Keratinocyte (primary cell): ENCODE measurements around the gene CPB1. TPM values are rescaled to one million over a fixed set of nuclear protein-coding genes. Genes with fewer than 3 reads are reported as not detected.

ENCODE experiments used
- DNase-seq: peaks from one replicate; pipeline ENCODE4 v3.0.0-alpha.2; 2011; ENCODE audit warnings: low read depth, missing footprints, low spot score
- FAIRE-seq: peaks from 2 replicates; lab custom pipeline; 2011; peaks lifted over from hg19 to GRCh38; lab: Jason Lieb, UNC
- H2AFZ ChIP-seq: 2 replicates; pipeline ENCODE4 v1.6.0; 2012; ENCODE audit warnings: low read length, control low read depth, inconsistent platforms; ENCODE audit not compliant: control insufficient read depth
- H3K27ac ChIP-seq: 2 replicates; pipeline ENCODE4 v1.5.1; 2011; ENCODE audit warnings: low read length; ENCODE audit not compliant: control insufficient read depth, insufficient read depth
- H3K27me3 ChIP-seq: 3 replicates; pipeline ENCODE4 v1.6.0; 2011; ENCODE audit warnings: low read length; ENCODE audit not compliant: control insufficient read depth, insufficient read depth; ENCODE audit errors: extremely low read depth
- H3K36me3 ChIP-seq, 2 experiments: 2 replicates in 1 of 2; 3 replicates in 1 of 2; pipeline ENCODE4 v1.5.1; 2011; ENCODE audit warnings: low read length in 2 of 2, mild to moderate bottlenecking in 1 of 2; ENCODE audit not compliant: control insufficient read depth in 2 of 2, insufficient read depth in 2 of 2; ENCODE audit errors: extremely low read depth in 1 of 2
- H3K4me1 ChIP-seq: 3 replicates; pipeline ENCODE4 v1.5.1; 2011; ENCODE audit warnings: low read length; ENCODE audit not compliant: control insufficient read depth, insufficient read depth; ENCODE audit errors: extremely low read depth
- H3K4me2 ChIP-seq: 3 replicates; pipeline ENCODE4 v1.6.0; 2011; ENCODE audit warnings: low read depth, low read length; ENCODE audit not compliant: control insufficient read depth, insufficient read depth; ENCODE audit errors: extremely low read depth
- H3K4me3 ChIP-seq, 3 experiments: fragments of 200-600 bp in 1 of 3; sonication (generic) in 1 of 3; 2 replicates in 2 of 3; 3 replicates in 1 of 3; pipeline ENCODE4 v1.5.1; 2011 to 2016; ENCODE audit warnings: low read length in 3 of 3, mild to moderate bottlenecking in 3 of 3, control low read depth in 2 of 3, inconsistent platforms in 1 of 3, low read depth in 1 of 3, mixed read lengths in 1 of 3, mixed run types in 1 of 3, moderate library complexity in 1 of 3; ENCODE audit not compliant: control insufficient read depth in 2 of 3, insufficient read depth in 2 of 3; ENCODE audit errors: extremely low read depth in 1 of 3
- H3K79me2 ChIP-seq: 2 replicates; pipeline ENCODE4 v1.6.0; 2012; ENCODE audit warnings: low read length; ENCODE audit not compliant: control insufficient read depth, insufficient read depth
- H3K9ac ChIP-seq: 3 replicates; pipeline ENCODE4 v1.6.0; 2011; ENCODE audit warnings: low read length; ENCODE audit not compliant: control insufficient read depth, insufficient read depth; ENCODE audit errors: extremely low read depth
- H3K9me1 ChIP-seq: 3 replicates; pipeline ENCODE4 v1.6.0; 2011; ENCODE audit warnings: low read length; ENCODE audit not compliant: control insufficient read depth, insufficient read depth; ENCODE audit errors: extremely low read depth
- H3K9me3 ChIP-seq: 2 replicates; pipeline ENCODE4 v1.5.1; 2012; ENCODE audit warnings: low read depth, low read length; ENCODE audit not compliant: control insufficient read depth
- H4K20me1 ChIP-seq: 3 replicates; pipeline ENCODE4 v1.6.0; 2011; ENCODE audit warnings: low read length; ENCODE audit not compliant: control insufficient read depth, insufficient read depth; ENCODE audit errors: extremely low read depth
- CTCF ChIP-seq, 3 experiments: IDR thresholded peaks in 1 of 3; conservative IDR thresholded peaks in 1 of 3; optimal IDR thresholded peaks in 1 of 3; 2 replicates in 2 of 3; 3 replicates in 1 of 3; pipeline versions ENCODE3 to v1.5.1; 2011; ENCODE audit warnings: low read length in 3 of 3, mild to moderate bottlenecking in 3 of 3, moderate library complexity in 2 of 3, control low read depth in 1 of 3, inconsistent platforms in 1 of 3; ENCODE audit not compliant: insufficient read depth in 2 of 3; ENCODE audit errors: extremely low read depth in 1 of 3
- EZH2 ChIP-seq: IDR thresholded peaks from one replicate; pipeline ENCODE4 v1.6.1; 2012; ENCODE audit warnings: inconsistent platforms, mild to moderate bottlenecking, low read length, moderate library complexity
- dilution Hi-C: fragments of 300-500 bp; cut with MboI; formaldehyde crosslinking; loops from one replicate; pipeline ENCODE4 v1.7.0; 2020; ENCODE audit warnings: low sequenced_read_pairs; ENCODE audit not compliant: extremely low pct_ligation_motif_present
- polyA plus RNA-seq, 5 experiments: library from polyadenylated mRNA; depleted of rRNA in 3 of 5; stranded (reverse) in 3 of 5; stranded (forward) in 1 of 5; unstranded in 1 of 5; fragments of >200 nt; gene quantifications; 1 replicate in 1 of 5; 2 replicates in 3 of 5; 3 replicates in 1 of 5; pipeline versions ENCODE4 v1.2.1 to v1.2.3, GENCODE V29; 2011 to 2012; ENCODE audit warnings: missing spikeins in 2 of 5, low read depth in 1 of 5, low replicate concordance in 1 of 5

Gene CPB1
- polyA plus RNA-seq, 1 donor (not counting 4 experiments of a cell fraction or from before 2014, with no cell fraction given), result not detected

- no peaks in the 10 kb centered on the region for H3K9me1 ChIP-seq
- H4K20me1 ChIP-seq, result no peaks in the 10 kb centered on the region
- H3K27ac ChIP-seq, result no peak overlapping the region
- no peaks in the 10 kb centered on the region for H3K27me3 ChIP-seq
- no peak for DNase-seq
- no peaks in the 10 kb centered on the region for H3K79me2 ChIP-seq
- no peak overlapping the region for H3K9ac ChIP-seq
- no peak for FAIRE-seq
- H3K4me1 ChIP-seq, result no peaks in the 10 kb centered on the region
- H3K9me3 ChIP-seq, result no peaks in the 10 kb centered on the region
- no peak overlapping the region for H3K4me2 ChIP-seq
- H3K36me3 ChIP-seq, result no peaks in the 10 kb centered on the region
- no peak for TF ChIP-seq CTCF (optimal IDR thresholded peaks at IDR 0.05 in 1 of 3, IDR thresholded peaks at IDR 0.05 in 1 of 3, conservative IDR thresholded peaks at IDR 0.05 in 1 of 3; ENCODE audit: extremely low read depth in 1 of 3, insufficient read depth in 2 of 3, low read length in 3 of 3)
- TF ChIP-seq EZH2, result no peak
- no peak overlapping the region for H2AFZ ChIP-seq
- H3K4me3 ChIP-seq, result no peak overlapping the region
- dilution Hi-C loops, result no loop called here
These were observed 4.6 kb upstream of the CPB1 start for GRCh38 chr3:148823026-148823425.

- dilution Hi-C loops, result no loop called here
- no peak overlapping the region for H3K9ac ChIP-seq
- no peak overlapping the region for H3K27ac ChIP-seq
- no peaks in the 10 kb centered on the region for H3K9me3 ChIP-seq
- no peaks in the 10 kb centered on the region for H3K27me3 ChIP-seq
- no peak for DNase-seq
- no peaks in the 10 kb centered on the region for H3K36me3 ChIP-seq
- H3K4me2 ChIP-seq, result no peak overlapping the region
- FAIRE-seq, result no peak
- H3K4me1 ChIP-seq, result no peaks in the 10 kb centered on the region
- no peaks in the 10 kb centered on the region for H4K20me1 ChIP-seq
- no peaks in the 10 kb centered on the region for H3K79me2 ChIP-seq
- no peak for TF ChIP-seq EZH2
- TF ChIP-seq CTCF (optimal IDR thresholded peaks at IDR 0.05 in 1 of 3, IDR thresholded peaks at IDR 0.05 in 1 of 3, conservative IDR thresholded peaks at IDR 0.05 in 1 of 3; ENCODE audit: extremely low read depth in 1 of 3, insufficient read depth in 2 of 3, low read length in 3 of 3), result no peak
- H3K9me1 ChIP-seq, result no peaks in the 10 kb centered on the region
- H3K4me3 ChIP-seq, result no peak overlapping the region
- no peak overlapping the region for H2AFZ ChIP-seq
These were observed 2.1 kb upstream of the CPB1 start for GRCh38 chr3:148825476-148825875.
